ENCODE results near the gene PPP1R13B.
A peak's percentile ranks its signal among the peaks of the same experiment; 100 is the strongest.

PPP1R13B gene

DNA sequence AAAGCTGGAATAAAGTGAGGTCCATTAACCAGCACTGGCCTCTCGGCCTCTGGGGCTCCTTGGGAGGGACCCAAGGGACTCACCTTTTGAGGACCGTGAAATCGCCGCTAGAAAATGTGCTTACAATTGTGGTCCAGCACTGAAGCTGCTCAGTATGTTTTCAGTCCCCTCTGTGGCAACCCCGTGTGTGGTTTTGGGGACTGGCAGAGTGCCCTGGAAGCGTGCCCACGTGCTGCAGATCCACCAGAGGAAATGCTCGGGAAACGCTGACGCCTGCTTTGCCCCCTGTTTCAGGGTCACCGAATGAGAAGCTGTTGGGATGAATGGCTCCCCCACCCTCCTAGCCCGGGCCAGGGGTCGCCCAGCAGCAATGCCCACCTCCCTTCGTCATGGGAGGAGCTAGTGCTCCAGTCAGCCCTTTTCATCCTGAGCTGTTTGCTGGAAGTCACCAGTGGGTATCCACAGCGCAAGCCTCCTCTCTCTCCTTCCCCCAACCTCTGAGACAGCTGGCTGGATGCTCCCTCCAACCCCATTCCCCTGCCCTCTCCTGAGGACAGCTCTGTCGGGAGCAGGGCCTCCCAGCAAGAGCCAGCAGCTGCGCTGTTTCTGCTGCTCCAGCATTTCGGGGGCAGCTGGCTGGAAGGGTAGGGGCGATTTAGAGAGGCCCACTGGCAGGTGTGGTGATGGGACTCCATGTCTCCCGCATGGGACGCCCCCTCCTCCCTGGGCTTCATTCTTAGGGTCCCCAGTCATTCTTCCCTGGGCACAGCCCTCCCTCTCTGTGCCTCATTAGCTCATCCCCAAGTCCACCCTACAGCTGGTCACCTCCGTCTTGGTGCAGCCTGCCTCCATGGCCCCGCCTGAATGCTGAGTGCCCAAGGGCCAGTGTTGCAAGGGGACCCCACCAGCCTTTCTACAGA, 33.2 kb upstream of the PPP1R13B start:
- peak overlapping the region; percentile 42 for H2AFZ ChIP-seq (ENCODE audit: low read length)
- H2BK120ac ChIP-seq (ENCODE audit: low read depth, low read length) = no peak overlapping the region
- no peak overlapping the region for H4K8ac ChIP-seq (ENCODE audit: low read depth, low read length)
- H3K27me3 ChIP-seq (ENCODE audit: control insufficient read depth in 3 of 3, insufficient read depth in 3 of 3, low read depth in 1 of 3, low read length in 3 of 3) = peaks cover 0 to 45% (median 0%) of the 10 kb centered on the region in 3 experiments
- H3K9ac ChIP-seq (ENCODE audit: low read depth, low read length, poor library complexity) = no peak overlapping the region
- no peak overlapping the region for H4K91ac ChIP-seq (ENCODE audit: low read depth, low read length, poor library complexity)
- H3K36me3 ChIP-seq (replicated peaks in 1 of 2; ENCODE audit: control insufficient read depth in 2 of 2, insufficient read depth in 2 of 2, low read length in 2 of 2) = no peaks in the 10 kb centered on the region
- no peak overlapping the region for H3K14ac ChIP-seq (ENCODE audit: low read length)
- peak overlapping the region; percentile 6 for H2BK15ac ChIP-seq (ENCODE audit: low read length)
- H3K27ac ChIP-seq (replicated peaks; ENCODE audit: low read length) = no peak overlapping the region
- H3K4me2 ChIP-seq (ENCODE audit: insufficient read depth, low read length, poor library complexity, severe bottlenecking) = no peak overlapping the region
- H3K18ac ChIP-seq (ENCODE audit: low read length) = peak overlapping the region; percentile 12
- peak overlapping the region; percentile 95 for H2AK5ac ChIP-seq (ENCODE audit: low read depth, low read length)
- H3K79me1 ChIP-seq (ENCODE audit: low read depth, low read length) = peaks cover 3% of the 10 kb centered on the region
- WGBS, 2 donors (ENCODE audit: extremely low coverage in 2 of 2, insufficient read length in 2 of 2, insufficient replicate concordance in 1 of 2) = no CpG with 5 or more reads among the region's 23 CpGs
- H3K4me3 ChIP-seq (ENCODE audit: low read length in 2 of 2) = no peak overlapping the region
- H2BK5ac ChIP-seq (ENCODE audit: low read length) = peak overlapping the region; percentile 82
- H3K23ac ChIP-seq (ENCODE audit: low read depth, low read length, poor library complexity) = no peak overlapping the region
- DNase-seq (ENCODE audit: low spot score) = no peak
- H2BK12ac ChIP-seq (ENCODE audit: low read length) = no peak overlapping the region
- H3K4ac ChIP-seq (ENCODE audit: low read length) = no peak overlapping the region
- H3K4me1 ChIP-seq (ENCODE audit: control insufficient read depth in 2 of 2, insufficient read depth in 1 of 2, low read depth in 1 of 2, low read length in 2 of 2) = peaks cover 11 to 17% of the 10 kb centered on the region in 2 donors
- peaks cover 0 to 3% of the 10 kb centered on the region in 2 donors for H3K9me3 ChIP-seq (replicated peaks in 1 of 2; ENCODE audit: control insufficient read depth in 2 of 2, insufficient read depth in 1 of 2, low read depth in 1 of 2, low read length in 2 of 2)

GRCh38 chr14:103879570-103880347, 32.4 kb upstream of the PPP1R13B start:
- Histone ChIP-seq H2BK12ac (ENCODE audit: low read length) (no peak overlapping the region), H3K9me3 (replicated peaks in 1 of 2; ENCODE audit: control insufficient read depth in 2 of 2, insufficient read depth in 1 of 2, low read depth in 1 of 2, low read length in 2 of 2) (peaks cover 0 to 3% of the 10 kb centered on the region in 2 donors), H3K4ac (ENCODE audit: low read length) (no peak overlapping the region), H2BK15ac (ENCODE audit: low read length) (no peak overlapping the region), H3K4me2 (ENCODE audit: insufficient read depth, low read length, poor library complexity, severe bottlenecking) (no peak overlapping the region), H2BK5ac (ENCODE audit: low read length) (no peak overlapping the region), H3K4me3 (ENCODE audit: low read length in 2 of 2) (no peak overlapping the region), H3K23ac (ENCODE audit: low read depth, low read length, poor library complexity) (peak overlapping the region; percentile 58), H3K18ac (ENCODE audit: low read length) (peak overlapping the region; percentile 11), H3K27me3 (ENCODE audit: control insufficient read depth in 3 of 3, insufficient read depth in 3 of 3, low read depth in 1 of 3, low read length in 3 of 3) (peaks cover 0 to 40% (median 0%) of the 10 kb centered on the region in 3 experiments), H3K9ac (ENCODE audit: low read depth, low read length, poor library complexity) (no peak overlapping the region), H3K14ac (ENCODE audit: low read length) (peak overlapping the region; percentile 17), H2BK120ac (ENCODE audit: low read depth, low read length) (no peak overlapping the region), H3K4me1 (ENCODE audit: control insufficient read depth in 2 of 2, insufficient read depth in 1 of 2, low read depth in 1 of 2, low read length in 2 of 2) (peaks cover 11 to 17% of the 10 kb centered on the region in 2 donors), H3K79me1 (ENCODE audit: low read depth, low read length) (no peaks in the 10 kb centered on the region), H4K91ac (ENCODE audit: low read depth, low read length, poor library complexity) (no peak overlapping the region), H4K8ac (ENCODE audit: low read depth, low read length) (peak overlapping the region; percentile 68), H3K27ac (replicated peaks; ENCODE audit: low read length) (no peak overlapping the region), H2AK5ac (ENCODE audit: low read depth, low read length) (peak overlapping the region; percentile 5), H3K36me3 (replicated peaks in 1 of 2; ENCODE audit: control insufficient read depth in 2 of 2, insufficient read depth in 2 of 2, low read length in 2 of 2) (no peaks in the 10 kb centered on the region), H2AFZ (ENCODE audit: low read length) (peak overlapping the region; percentile 42)
- WGBS, 2 donors (ENCODE audit: extremely low coverage in 2 of 2, insufficient read length in 2 of 2, insufficient replicate concordance in 1 of 2) = no CpG with 5 or more reads among the region's 34 CpGs
- no peak for DNase-seq (ENCODE audit: low spot score)

DNA sequence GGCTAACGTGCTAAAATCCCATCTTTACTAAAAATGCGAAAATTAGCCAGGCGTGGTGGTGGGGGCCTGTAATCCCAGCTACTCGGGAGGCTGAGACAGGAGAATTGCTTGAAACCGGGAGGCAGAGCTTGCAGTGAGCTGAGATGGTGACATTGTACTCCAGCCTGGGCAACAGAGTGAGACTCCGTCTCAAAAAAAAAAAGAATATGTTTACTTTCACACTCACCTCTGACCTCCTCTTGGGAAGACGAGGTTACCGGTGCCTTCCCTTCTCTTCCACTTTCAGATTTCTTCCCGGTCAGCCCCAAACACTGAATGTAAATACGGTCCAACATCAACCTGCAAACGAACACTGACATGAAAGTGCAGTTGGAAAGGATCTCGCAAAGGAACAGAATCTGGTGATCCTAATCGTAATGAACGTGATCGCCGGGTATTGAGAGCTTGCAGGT, 31.8 kb upstream of the PPP1R13B start:
- H3K4me1 ChIP-seq (ENCODE audit: control insufficient read depth in 2 of 2, insufficient read depth in 1 of 2, low read depth in 1 of 2, low read length in 2 of 2) = peaks cover 11 to 17% of the 10 kb centered on the region in 2 donors
- no peak overlapping the region for H3K23ac ChIP-seq (ENCODE audit: low read depth, low read length, poor library complexity)
- no peak overlapping the region for H3K27ac ChIP-seq (replicated peaks; ENCODE audit: low read length)
- DNase-seq (ENCODE audit: low spot score) = no peak
- no peak overlapping the region for H4K91ac ChIP-seq (ENCODE audit: low read depth, low read length, poor library complexity)
- no peak overlapping the region for H2AK5ac ChIP-seq (ENCODE audit: low read depth, low read length)
- H3K18ac ChIP-seq (ENCODE audit: low read length) = no peak overlapping the region
- no CpG with 5 or more reads among the region's 16 CpGs for WGBS, 2 donors (ENCODE audit: extremely low coverage in 2 of 2, insufficient read length in 2 of 2, insufficient replicate concordance in 1 of 2)
- H3K9me3 ChIP-seq (replicated peaks in 1 of 2; ENCODE audit: control insufficient read depth in 2 of 2, insufficient read depth in 1 of 2, low read depth in 1 of 2, low read length in 2 of 2) = peaks cover 0 to 3% of the 10 kb centered on the region in 2 donors
- no peak overlapping the region for H2BK120ac ChIP-seq (ENCODE audit: low read depth, low read length)
- H2BK5ac ChIP-seq (ENCODE audit: low read length) = no peak overlapping the region
- peaks cover 0 to 35% (median 0%) of the 10 kb centered on the region in 3 experiments for H3K27me3 ChIP-seq (ENCODE audit: control insufficient read depth in 3 of 3, insufficient read depth in 3 of 3, low read depth in 1 of 3, low read length in 3 of 3)
- H3K36me3 ChIP-seq (replicated peaks in 1 of 2; ENCODE audit: control insufficient read depth in 2 of 2, insufficient read depth in 2 of 2, low read length in 2 of 2) = no peaks in the 10 kb centered on the region
- no peak overlapping the region for H2BK12ac ChIP-seq (ENCODE audit: low read length)
- no peak overlapping the region for H4K8ac ChIP-seq (ENCODE audit: low read depth, low read length)
- no peak overlapping the region for H3K9ac ChIP-seq (ENCODE audit: low read depth, low read length, poor library complexity)
- H2BK15ac ChIP-seq (ENCODE audit: low read length) = no peak overlapping the region
- H2AFZ ChIP-seq (ENCODE audit: low read length) = no peak overlapping the region
- no peak overlapping the region for H3K4me2 ChIP-seq (ENCODE audit: insufficient read depth, low read length, poor library complexity, severe bottlenecking)
- no peak overlapping the region for H3K14ac ChIP-seq (ENCODE audit: low read length)
- H3K4me3 ChIP-seq (ENCODE audit: low read length in 2 of 2) = no peak overlapping the region
- H3K4ac ChIP-seq (ENCODE audit: low read length) = no peak overlapping the region
- no peaks in the 10 kb centered on the region for H3K79me1 ChIP-seq (ENCODE audit: low read depth, low read length)

DNA sequence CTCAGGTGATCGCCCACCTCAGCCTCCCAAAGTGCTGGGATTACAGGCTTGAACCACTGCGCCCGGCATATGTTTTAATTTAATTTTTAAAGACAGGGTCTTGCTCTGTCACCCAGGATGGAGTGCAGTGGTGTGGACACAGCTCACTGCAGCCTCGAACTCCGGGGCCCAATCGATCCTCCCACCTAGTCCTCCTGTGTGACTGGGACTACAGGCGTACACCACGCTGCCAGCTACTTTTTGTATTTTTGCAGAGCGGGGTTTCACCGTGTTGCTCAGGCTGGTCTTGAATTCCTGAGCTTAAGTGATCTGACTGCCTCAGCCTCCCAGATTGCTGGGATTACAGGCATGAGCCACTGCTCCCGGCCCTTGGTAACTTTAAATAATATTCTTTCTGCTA, 30.8 kb upstream of the PPP1R13B start:
- Histone ChIP-seq H3K9me3 (replicated peaks in 1 of 2; ENCODE audit: control insufficient read depth in 2 of 2, insufficient read depth in 1 of 2, low read depth in 1 of 2, low read length in 2 of 2) (peaks cover 0 to 3% of the 10 kb centered on the region in 2 donors), H2BK5ac (ENCODE audit: low read length) (no peak overlapping the region), H3K18ac (ENCODE audit: low read length) (no peak overlapping the region), H3K27ac (replicated peaks; ENCODE audit: low read length) (no peak overlapping the region), H3K79me1 (ENCODE audit: low read depth, low read length) (no peaks in the 10 kb centered on the region), H2BK12ac (ENCODE audit: low read length) (no peak overlapping the region), H3K4ac (ENCODE audit: low read length) (no peak overlapping the region), H4K91ac (ENCODE audit: low read depth, low read length, poor library complexity) (no peak overlapping the region), H2BK120ac (ENCODE audit: low read depth, low read length) (no peak overlapping the region), H3K23ac (ENCODE audit: low read depth, low read length, poor library complexity) (no peak overlapping the region), H4K8ac (ENCODE audit: low read depth, low read length) (no peak overlapping the region), H3K4me1 (ENCODE audit: control insufficient read depth in 2 of 2, insufficient read depth in 1 of 2, low read depth in 1 of 2, low read length in 2 of 2) (peaks cover 11 to 17% of the 10 kb centered on the region in 2 donors), H3K36me3 (replicated peaks in 1 of 2; ENCODE audit: control insufficient read depth in 2 of 2, insufficient read depth in 2 of 2, low read length in 2 of 2) (no peaks in the 10 kb centered on the region), H3K27me3 (ENCODE audit: control insufficient read depth in 3 of 3, insufficient read depth in 3 of 3, low read depth in 1 of 3, low read length in 3 of 3) (peaks cover 0 to 33% (median 0%) of the 10 kb centered on the region in 3 experiments), H2AFZ (ENCODE audit: low read length) (no peak overlapping the region), H3K9ac (ENCODE audit: low read depth, low read length, poor library complexity) (no peak overlapping the region), H3K14ac (ENCODE audit: low read length) (no peak overlapping the region), H3K4me3 (ENCODE audit: low read length in 2 of 2) (no peak overlapping the region), H3K4me2 (ENCODE audit: insufficient read depth, low read length, poor library complexity, severe bottlenecking) (no peak overlapping the region), H2AK5ac (ENCODE audit: low read depth, low read length) (no peak overlapping the region), H2BK15ac (ENCODE audit: low read length) (no peak overlapping the region)
- no peak for DNase-seq (ENCODE audit: low spot score)
- no CpG with 5 or more reads among the region's 11 CpGs for whole genome bisulfite sequencing, 2 donors (ENCODE audit: extremely low coverage in 2 of 2, insufficient read length in 2 of 2, insufficient replicate concordance in 1 of 2)
